Measurements from ENCODE around the gene PBX1.

DNA sequence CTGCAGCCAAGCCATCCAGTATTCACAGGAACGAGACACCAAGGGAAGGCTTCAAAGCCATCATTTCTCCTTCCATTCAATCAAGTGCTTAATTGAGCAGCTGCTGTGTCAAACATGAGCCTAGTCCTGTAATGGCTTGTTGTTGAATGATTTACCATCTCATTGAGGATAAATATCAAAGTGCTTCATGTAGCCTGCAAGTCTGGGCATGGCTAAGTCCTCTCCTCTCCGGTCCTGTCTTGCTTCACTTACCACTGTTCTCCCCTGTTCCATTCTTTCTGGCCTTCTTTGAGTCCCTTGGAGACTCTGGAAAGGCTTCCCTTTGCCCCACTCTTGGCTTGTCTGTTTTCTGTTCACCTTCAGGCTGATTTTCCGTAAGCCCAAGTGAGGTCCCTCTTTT is 279.8 kb downstream of the PBX1 start:
- TF ChIP-seq, protein P1, sequence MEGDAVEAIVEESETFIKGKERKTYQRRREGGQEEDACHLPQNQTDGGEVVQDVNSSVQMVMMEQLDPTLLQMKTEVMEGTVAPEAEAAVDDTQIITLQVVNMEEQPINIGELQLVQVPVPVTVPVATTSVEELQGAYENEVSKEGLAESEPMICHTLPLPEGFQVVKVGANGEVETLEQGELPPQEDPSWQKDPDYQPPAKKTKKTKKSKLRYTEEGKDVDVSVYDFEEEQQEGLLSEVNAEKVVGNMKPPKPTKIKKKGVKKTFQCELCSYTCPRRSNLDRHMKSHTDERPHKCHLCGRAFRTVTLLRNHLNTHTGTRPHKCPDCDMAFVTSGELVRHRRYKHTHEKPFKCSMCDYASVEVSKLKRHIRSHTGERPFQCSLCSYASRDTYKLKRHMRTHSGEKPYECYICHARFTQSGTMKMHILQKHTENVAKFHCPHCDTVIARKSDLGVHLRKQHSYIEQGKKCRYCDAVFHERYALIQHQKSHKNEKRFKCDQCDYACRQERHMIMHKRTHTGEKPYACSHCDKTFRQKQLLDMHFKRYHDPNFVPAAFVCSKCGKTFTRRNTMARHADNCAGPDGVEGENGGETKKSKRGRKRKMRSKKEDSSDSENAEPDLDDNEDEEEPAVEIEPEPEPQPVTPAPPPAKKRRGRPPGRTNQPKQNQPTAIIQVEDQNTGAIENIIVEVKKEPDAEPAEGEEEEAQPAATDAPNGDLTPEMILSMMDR (IDR thresholded peaks at IDR 0.05; ENCODE audit: extremely low read depth in 1 of 2, insufficient read depth in 1 of 2, low read depth in 1 of 2, low read length in 2 of 2) = no peak
- TF ChIP-seq POLR2A (IDR thresholded peaks at IDR 0.05; ENCODE audit: low read depth, low read length) = no peak
- TF ChIP-seq FOS (IDR thresholded peaks at IDR 0.05; ENCODE audit: borderline replicate concordance, insufficient read depth, low read length) = no peak
- TF ChIP-seq, protein P2, sequence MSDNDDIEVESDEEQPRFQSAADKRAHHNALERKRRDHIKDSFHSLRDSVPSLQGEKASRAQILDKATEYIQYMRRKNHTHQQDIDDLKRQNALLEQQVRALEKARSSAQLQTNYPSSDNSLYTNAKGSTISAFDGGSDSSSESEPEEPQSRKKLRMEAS (IDR thresholded peaks at IDR 0.05; ENCODE audit: insufficient read depth, insufficient read length) = no peak
- no peak for TF ChIP-seq EZH2 (IDR thresholded peaks at IDR 0.05; ENCODE audit: borderline replicate concordance, low read depth, low read length, severe bottlenecking)
- TF ChIP-seq POLR2AphosphoS5 (IDR thresholded peaks at IDR 0.05; ENCODE audit: insufficient read depth, low read depth, low read length) = no peak
